ENCODE results near the gene SCGN. TPM values are rescaled to one million over a fixed set of nuclear protein-coding genes. Genes with fewer than 3 reads are reported as not detected.

SCGN gene
- total and polyA plus RNA-seq, 2 of the 4 experiments (the other 2 are of a cell fraction), result not detected

GRCh38 chr6:25603251-25603650, 48.8 kb upstream of the SCGN start:
- Histone ChIP-seq H3K23ac (ENCODE audit: low read depth, low read length) (no peak overlapping the region), H3K4ac (ENCODE audit: low read depth, low read length) (no peak overlapping the region), H3K27me3 (ENCODE audit: control insufficient read depth, insufficient read depth, low read length) (no peaks in the 10 kb centered on the region), H3K27ac (ENCODE audit: insufficient read depth, low read length) (no peak overlapping the region), H3K9me3 (ENCODE audit: control insufficient read depth, insufficient read depth, low read length) (no peaks in the 10 kb centered on the region), H3K4me1 (ENCODE audit: control insufficient read depth, insufficient read depth, low read length) (no peaks in the 10 kb centered on the region), H2AK9ac (replicated peaks; ENCODE audit: low read depth, low read length, poor library complexity) (no peak overlapping the region), H3K9ac (ENCODE audit: low read depth, low read length) (no peak overlapping the region), H3K4me2 (ENCODE audit: low read depth, low read length) (no peak overlapping the region), H3K14ac (replicated peaks; ENCODE audit: low read depth, low read length) (no peak overlapping the region), H2AK5ac (ENCODE audit: low read depth, low read length) (no peak overlapping the region), H3K36me3 (ENCODE audit: control insufficient read depth, insufficient read depth, low read length) (no peaks in the 10 kb centered on the region), H2AFZ (replicated peaks; ENCODE audit: low read length, poor library complexity) (no peak overlapping the region), H2BK120ac (ENCODE audit: low read depth, low read length) (no peak overlapping the region), H4K20me1 (ENCODE audit: insufficient read depth, low read length) (no peaks in the 10 kb centered on the region), H2BK5ac (ENCODE audit: low read depth, low read length, poor library complexity, severe bottlenecking) (no peak overlapping the region), H4K91ac (ENCODE audit: insufficient read depth, low read depth, low read length) (no peak overlapping the region), H3K4me3 (ENCODE audit: insufficient read depth, low read depth, low read length) (no peak overlapping the region), H3K79me1 (ENCODE audit: low read depth in 1 of 2, low read length in 2 of 2) (no peaks in the 10 kb centered on the region), H4K8ac (ENCODE audit: low read depth in 2 of 2, low read length in 2 of 2) (no peak overlapping the region), H3K18ac (ENCODE audit: low read depth, low read length) (no peak overlapping the region), H3K56ac (ENCODE audit: extremely low read depth, insufficient read depth, low read length) (no peak overlapping the region), H2BK15ac (ENCODE audit: low read depth, low read length) (no peak overlapping the region), H4K5ac (ENCODE audit: low read depth, low read length) (no peak overlapping the region), H3K9me1 (ENCODE audit: insufficient read depth, low read length) (no peaks in the 10 kb centered on the region), H2BK20ac (ENCODE audit: low read depth, low read length) (no peak overlapping the region)
- no peak for ATAC-seq (ENCODE audit: low read depth)
- no peak for TF ChIP-seq RCOR1 (IDR thresholded peaks at IDR 0.05; ENCODE audit: insufficient replicate concordance, low read length)
- no peak for TF ChIP-seq NFE2L2 (IDR thresholded peaks at IDR 0.05; ENCODE audit: low read depth, low read length)
- no peak for TF ChIP-seq CTCF (conservative IDR thresholded peaks at IDR 0.05; ENCODE audit: low read depth, low read length)
- no peak for TF ChIP-seq USF2 (IDR thresholded peaks at IDR 0.05; ENCODE audit: low read depth, low read length)
- no peak for TF ChIP-seq BHLHE40 (IDR thresholded peaks at IDR 0.05; ENCODE audit: low read depth, low read length)
- no peak for TF ChIP-seq POLR2A (IDR thresholded peaks at IDR 0.05; ENCODE audit: low read depth, low read length)
- no peak for TF ChIP-seq SMC3 (IDR thresholded peaks at IDR 0.05; ENCODE audit: low read depth, low read length)
- no peak for TF ChIP-seq MXI1 (IDR thresholded peaks at IDR 0.05; ENCODE audit: borderline replicate concordance, low read depth, low read length)
- no peak for TF ChIP-seq ELK1 (IDR thresholded peaks at IDR 0.05; ENCODE audit: borderline replicate concordance, low read depth, low read length)
- no peak for TF ChIP-seq RFX5 (IDR thresholded peaks at IDR 0.05; ENCODE audit: low read depth, low read length)
- no peak for TF ChIP-seq MAZ (IDR thresholded peaks at IDR 0.05; ENCODE audit: borderline replicate concordance, low read depth, low read length)
- no peak for TF ChIP-seq CEBPB (IDR thresholded peaks at IDR 0.05; ENCODE audit: low read depth, low read length)
- no peak for DNase-seq
- no CpG with 5 or more reads among the region's 1 CpG for WGBS, 2 experiments (ENCODE audit: extremely low coverage in 2 of 2, insufficient read length in 1 of 2)
- ChIA-PET POLR2A (ENCODE audit: unreplicated experiment) (no interaction called here), CTCF (no interaction called here)
- BruUV-seq (replicated peaks), result no TSS peak
- dilution Hi-C loops (cut with HindIII; ENCODE audit: low sequenced_read_pairs, unreplicated experiment) (no loop called here), in situ Hi-C loops (cut with MboI; ENCODE audit: low sequenced_read_pairs) (loop anchor here (25.0 kb wide), 1 partner anchor 1016 kb away; no protein-coding TSS in a partner anchor), intact Hi-C loops (cut with micrococcal nuclease) (loop anchor here (5.0 kb wide), 3 partner anchors 531 to 1021 kb away; no protein-coding TSS in a partner anchor)
